ENCODE data around the gene WDR6. TPM values are rescaled to one million over a fixed set of nuclear protein-coding genes. Genes with fewer than 3 reads are reported as not detected.

WDR6 gene
- total RNA-seq, 1 donor from 2014 or later = 115 TPM

DNA sequence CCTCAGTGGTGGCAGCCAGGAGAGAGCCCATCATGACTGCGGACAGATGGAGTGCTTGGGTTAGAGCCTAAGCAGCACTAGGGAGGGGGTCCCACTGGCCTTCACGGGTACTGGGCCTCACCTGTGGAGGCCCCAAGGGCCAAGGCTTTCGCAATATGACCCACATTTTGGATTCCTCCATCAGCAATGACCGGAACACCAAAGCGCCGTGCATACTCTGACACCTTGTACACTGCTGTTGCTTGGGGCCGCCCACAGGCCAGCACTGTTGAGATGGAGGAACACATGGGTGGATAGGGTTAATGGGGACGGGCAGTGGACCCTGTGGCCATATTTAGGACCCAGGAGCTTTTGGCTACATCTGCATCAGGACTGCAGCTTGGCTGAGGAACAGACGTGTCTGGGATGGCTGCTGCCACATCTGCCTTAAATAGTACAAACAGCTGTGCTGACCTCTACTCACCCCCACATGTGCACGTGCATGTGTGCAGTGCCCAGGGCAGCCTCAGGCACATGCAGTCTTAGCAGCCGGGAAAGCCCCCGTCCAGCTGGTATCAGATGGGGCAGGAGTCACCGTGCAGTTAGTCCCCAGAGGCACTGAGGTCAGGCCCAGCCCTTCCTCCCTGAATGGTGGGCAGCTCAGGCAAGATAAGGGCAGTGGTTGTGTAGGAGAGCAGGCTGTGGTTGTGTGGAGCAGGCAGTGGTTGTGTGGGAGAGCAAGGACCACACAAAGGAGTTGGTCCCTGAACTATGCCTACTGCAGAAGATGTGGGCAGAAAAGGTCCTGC is 18.0 kb downstream of the WDR6 start:
- Histone ChIP-seq H3K9me3 (no peaks in the 10 kb centered on the region), H3K27me3 (no peaks in the 10 kb centered on the region), H3K4me3 (no peak overlapping the region), H3K36me3 (peaks cover 21 to 41% of the 10 kb centered on the region in 2 donors), H3K4me1 (peaks cover 10 to 20% of the 10 kb centered on the region in 2 donors), H3K27ac (no peak overlapping the region)
- DNase-seq (ENCODE audit: low spot score in 2 of 2) = no peak
- TF ChIP-seq, protein P1, sequence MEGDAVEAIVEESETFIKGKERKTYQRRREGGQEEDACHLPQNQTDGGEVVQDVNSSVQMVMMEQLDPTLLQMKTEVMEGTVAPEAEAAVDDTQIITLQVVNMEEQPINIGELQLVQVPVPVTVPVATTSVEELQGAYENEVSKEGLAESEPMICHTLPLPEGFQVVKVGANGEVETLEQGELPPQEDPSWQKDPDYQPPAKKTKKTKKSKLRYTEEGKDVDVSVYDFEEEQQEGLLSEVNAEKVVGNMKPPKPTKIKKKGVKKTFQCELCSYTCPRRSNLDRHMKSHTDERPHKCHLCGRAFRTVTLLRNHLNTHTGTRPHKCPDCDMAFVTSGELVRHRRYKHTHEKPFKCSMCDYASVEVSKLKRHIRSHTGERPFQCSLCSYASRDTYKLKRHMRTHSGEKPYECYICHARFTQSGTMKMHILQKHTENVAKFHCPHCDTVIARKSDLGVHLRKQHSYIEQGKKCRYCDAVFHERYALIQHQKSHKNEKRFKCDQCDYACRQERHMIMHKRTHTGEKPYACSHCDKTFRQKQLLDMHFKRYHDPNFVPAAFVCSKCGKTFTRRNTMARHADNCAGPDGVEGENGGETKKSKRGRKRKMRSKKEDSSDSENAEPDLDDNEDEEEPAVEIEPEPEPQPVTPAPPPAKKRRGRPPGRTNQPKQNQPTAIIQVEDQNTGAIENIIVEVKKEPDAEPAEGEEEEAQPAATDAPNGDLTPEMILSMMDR (IDR thresholded peaks at IDR 0.05) = no peak
- intact Hi-C loops (cut with DNase I) = no loop called here

DNA sequence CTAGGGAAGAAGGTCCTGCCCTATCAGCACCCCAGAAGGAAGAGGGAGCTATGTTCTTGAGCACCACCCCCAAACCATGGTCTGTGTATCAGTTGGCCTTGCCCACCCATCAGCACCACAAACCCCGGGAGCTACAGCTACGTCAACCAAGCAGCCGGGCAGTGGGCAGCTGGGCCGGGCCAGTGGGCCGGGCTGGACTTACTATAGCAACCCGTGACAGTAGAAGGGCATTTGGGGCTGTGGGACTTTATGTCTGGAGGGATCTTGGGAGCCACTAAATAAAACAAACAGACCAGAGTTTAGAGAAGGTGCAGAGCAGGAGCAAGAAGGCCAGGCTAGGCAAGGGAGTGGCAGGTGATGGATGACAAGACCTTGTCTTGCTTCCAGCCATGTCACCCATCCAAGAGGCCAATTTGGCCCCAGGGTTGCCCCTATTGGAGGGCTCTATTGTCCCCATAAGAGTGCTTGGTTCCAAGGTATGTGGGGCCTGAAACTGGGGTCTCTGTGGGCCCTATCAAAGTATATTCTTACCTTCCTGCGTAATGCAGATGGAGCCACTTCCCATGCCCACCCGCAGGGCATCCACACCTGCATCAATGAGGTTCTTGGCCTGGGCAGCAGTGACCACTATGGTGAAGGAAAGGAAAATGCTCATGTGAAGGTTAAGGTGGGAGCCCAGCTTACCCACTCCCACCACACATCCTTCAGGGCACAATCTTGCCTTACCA is 18.8 kb downstream of the WDR6 start:
- no peaks in the 10 kb centered on the region for H3K27me3 ChIP-seq
- H3K36me3 ChIP-seq = peaks cover 24 to 49% of the 10 kb centered on the region in 2 donors
- H3K9me3 ChIP-seq = no peaks in the 10 kb centered on the region
- TF ChIP-seq, protein P1 (IDR thresholded peaks at IDR 0.05) = no peak
- no peak overlapping the region for H3K4me3 ChIP-seq
- no peak overlapping the region for H3K27ac ChIP-seq
- DNase-seq (ENCODE audit: low spot score in 2 of 2) = no peak
- intact Hi-C loops (cut with DNase I) = no loop called here
- H3K4me1 ChIP-seq = peaks cover 6 to 15% of the 10 kb centered on the region in 2 donors

DNA sequence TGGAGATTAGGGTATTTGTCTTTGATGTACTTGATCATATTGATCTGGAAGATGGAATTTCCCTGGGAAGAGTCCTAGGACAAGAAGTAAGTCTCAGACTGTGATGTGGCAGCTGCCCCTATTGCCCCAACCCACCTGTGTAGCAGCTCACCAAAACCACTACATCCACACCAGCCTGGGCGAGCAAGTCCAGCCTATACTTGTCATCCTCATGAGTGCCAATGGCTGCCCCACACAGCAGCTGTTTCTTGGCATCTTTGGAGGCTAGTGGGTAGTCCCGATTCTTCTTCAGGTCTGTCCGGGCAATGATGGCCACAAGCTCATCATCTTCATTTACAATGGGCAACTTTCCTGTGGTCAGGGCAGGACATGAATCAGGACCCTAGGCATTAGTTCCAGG is 19.3 kb downstream of the WDR6 start:
- Histone ChIP-seq H3K9me3 (no peaks in the 10 kb centered on the region), H3K36me3 (peaks cover 30 to 55% of the 10 kb centered on the region in 2 donors), H3K27me3 (no peaks in the 10 kb centered on the region), H3K4me3 (no peak overlapping the region), H3K27ac (no peak overlapping the region), H3K4me1 (peaks cover 6 to 15% of the 10 kb centered on the region in 2 donors)
- no peak for DNase-seq (ENCODE audit: low spot score in 2 of 2)
- intact Hi-C loops (cut with DNase I) = no loop called here
- TF ChIP-seq, protein P1 (IDR thresholded peaks at IDR 0.05) = no peak

DNA sequence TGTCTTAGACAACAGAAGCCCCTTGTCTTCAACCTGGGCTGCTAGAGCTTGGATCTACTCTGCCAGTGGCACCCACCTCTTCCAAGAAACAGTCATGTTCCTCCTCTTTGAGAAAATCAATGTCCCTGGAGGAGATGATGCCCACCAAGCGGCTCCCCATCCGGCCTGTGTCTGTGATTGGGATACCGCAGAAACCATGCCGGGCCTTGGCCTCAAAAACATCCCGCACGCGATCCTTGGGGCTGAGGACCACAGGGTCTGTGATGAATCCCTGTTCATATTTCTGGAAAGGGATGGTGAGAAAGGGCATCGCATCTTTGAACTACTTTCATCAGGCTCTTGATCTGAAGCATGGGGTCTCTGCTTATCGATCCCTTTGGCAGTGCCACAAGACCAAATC is 20.4 kb downstream of the WDR6 start:
- Histone ChIP-seq H3K27ac (peak overlapping the region; percentile 92 to 96), H3K4me1 (peaks cover 6 to 13% of the 10 kb centered on the region in 2 donors), H3K9me3 (no peaks in the 10 kb centered on the region), H3K27me3 (no peaks in the 10 kb centered on the region), H3K36me3 (peaks cover 41 to 66% of the 10 kb centered on the region in 2 donors), H3K4me3 (no peak overlapping the region)
- intact Hi-C loops (cut with DNase I) = loop anchor here (2.0 kb wide), 1 partner anchor 65 kb away; no protein-coding TSS in a partner anchor
- TF ChIP-seq, protein P1 (IDR thresholded peaks at IDR 0.05) = no peak
- DNase-seq (ENCODE audit: low spot score in 2 of 2) = no peak

DNA sequence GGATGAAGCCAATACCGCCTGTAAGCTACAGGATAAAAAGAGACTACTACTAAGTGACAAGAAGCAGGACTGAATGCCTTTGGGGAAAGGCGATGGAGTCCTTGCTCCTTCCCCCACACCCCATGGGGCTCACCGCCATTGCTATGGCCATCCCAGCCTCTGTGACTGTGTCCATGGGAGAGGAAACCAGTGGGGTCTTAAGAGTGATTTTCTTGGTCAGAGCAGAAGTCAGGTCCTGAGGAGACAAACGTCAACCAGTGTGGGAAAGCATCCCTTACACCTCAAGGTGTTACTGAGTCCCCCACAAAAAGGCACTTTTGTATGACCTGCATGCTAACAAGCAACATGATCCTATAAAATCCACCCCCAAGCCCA is 21.1 kb downstream of the WDR6 start:
- intact Hi-C loops (cut with DNase I) = loop anchor here (2.0 kb wide), 1 partner anchor 65 kb away; no protein-coding TSS in a partner anchor
- H3K4me1 ChIP-seq = peaks cover 0 to 8% of the 10 kb centered on the region in 2 donors
- H3K4me3 ChIP-seq = peak overlapping the region; percentile 59 to 76
- DNase-seq (ENCODE audit: low spot score in 2 of 2) = no peak
- H3K27ac ChIP-seq = peak overlapping the region; percentile 92 to 96
- H3K9me3 ChIP-seq = no peaks in the 10 kb centered on the region
- TF ChIP-seq, protein P1 (IDR thresholded peaks at IDR 0.05) = no peak
- peaks cover 47 to 70% of the 10 kb centered on the region in 2 donors for H3K36me3 ChIP-seq
- H3K27me3 ChIP-seq = no peaks in the 10 kb centered on the region
